Ovary (tissue), 9 donors: Measurements from ENCODE around the gene FUCA2. TPM values are rescaled to one million over a fixed set of nuclear protein-coding genes. Genes with fewer than 3 reads are reported as not detected.

Source experiments
- DNase-seq, 5 donors: peaks; one replicate each; pipeline ENCODE4 v3.0.0-alpha.2; 2019 to 2020
- H3K27ac ChIP-seq, 2 donors: fragments of 200-600 bp; one replicate each; pipeline versions ENCODE4 v1.5.1 to v1.8.0; 2019 to 2022
- H3K27me3 ChIP-seq: fragments of 200-600 bp; one replicate; pipeline ENCODE4 v1.8.0; 2022
- H3K36me3 ChIP-seq: fragments of 200-600 bp; sonication (generic); one replicate; pipeline ENCODE4 v1.5.1; 2019
- H3K4me1 ChIP-seq: one replicate; pipeline ENCODE4 v1.8.1; 2013; ENCODE audit warnings: mild to moderate bottlenecking, moderate library complexity; ENCODE audit not compliant: insufficient read depth
- H3K4me3 ChIP-seq: fragments of 200-600 bp; sonication (generic); one replicate; pipeline ENCODE4 v1.5.1; 2017
- H3K9me3 ChIP-seq, 2 donors: fragments of 200-600 bp in 1 of 2; sonication (generic) in 1 of 2; one replicate each; pipeline versions ENCODE4 v1.5.1 to v1.8.1; 2013 to 2019; ENCODE audit warnings: mild to moderate bottlenecking in 1 of 2, moderate library complexity in 1 of 2
- CTCF ChIP-seq, 3 donors: fragments of 450-650 bp in 2 of 3; fragments of 200-600 bp in 1 of 3; IDR thresholded peaks; one replicate each; pipeline versions ENCODE4 v1.5.1 to v1.8.0; 2016 to 2022; ENCODE audit warnings: antibody characterized with exemption in 3 of 3, mild to moderate bottlenecking in 1 of 3
- EP300 ChIP-seq: sonication (generic); formaldehyde crosslinking; IDR thresholded peaks from one replicate; pipeline ENCODE4 v1.6.1; 2017; ENCODE audit warnings: antibody characterized with exemption
- POLR2A ChIP-seq: fragments of 450-650 bp; IDR thresholded peaks from one replicate; pipeline ENCODE4 v1.6.1; 2017; ENCODE audit warnings: antibody characterized with exemption, mild to moderate bottlenecking, moderate library complexity
- WGBS, 3 donors: extraction: QIAGEN DNeasy Blood & Tissue Kit in 1 of 3; methylation state at CpG; one replicate each; pipeline versions ENCODE4 v1.1.5 to v1.1.7; 2013 to 2017; 5-methylcytosine and 5-hydroxymethylcytosine counted together
- intact Hi-C, 4 donors: fragments of 100-400 bp; cut with DNase I; formaldehyde crosslinking; loops; one replicate each; pipeline versions ENCODE4 v1.11.0 to v1.15.1; 2022 to 2023
- polyA plus RNA-seq, 2 donors: library from polyadenylated mRNA; stranded (reverse); fragments of 200-250 nt in 1 of 2; fragments of 350-450 nt in 1 of 2; fragmentation: Illumina TruSeq in 1 of 2; extraction: RNeasy Lipid Tissue Mini Kit (QIAGEN cat#74804) in 1 of 2; gene quantifications; one replicate each; pipeline ENCODE4 v1.2.3, GENCODE V29; 2013 to 2014
- total RNA-seq, 7 donors: library from RNA; depleted of rRNA in 2 of 7; stranded (reverse); fragments of >200 nt in 2 of 7; fragmentation: NEBNext Ultra II Directional in 3 of 7; extraction: Animal tissue kit (Norgen Biotek cat#: 25700) in 3 of 7; gene quantifications; one replicate each; pipeline versions ENCODE4 v1.1.0 to v1.2.4, GENCODE V29; 2016 to 2023
- donor health status: DM: no; HTN: no; CAD: no; lungs with moderate emphysema.
- donor health status: DM: no; HTN: no; CAD: no.
- donor health status: Bipolar disorder and iron deficiency.
- donor health status: DM: yes; HTN: yes; CAD: no.
- donor health status: DM: no; HTN: no; CAD: no.
- donor health status: DM: yes; HTN: yes; CAD: no.

Gene FUCA2
- total and polyA plus RNA-seq, 9 donors: 23.2 to 68.1 (median 44.8) TPM

- no peak overlapping the region for H3K27ac ChIP-seq
- no peaks in the 10 kb centered on the region for H3K4me1 ChIP-seq
- no peaks in the 10 kb centered on the region for H3K36me3 ChIP-seq
- TF ChIP-seq CTCF (IDR thresholded peaks at IDR 0.05) (no peak), POLR2A (no peak)
- intact Hi-C loops: no loop called here
- WGBS, 3 donors: 32 to 47% (median 42%) methylated on average over 3 of the region's 3 CpGs
- DNase-seq: no peak
- no peaks in the 10 kb centered on the region for H3K9me3 ChIP-seq
- H3K4me3 ChIP-seq: no peak overlapping the region
- H3K27me3 ChIP-seq: no peaks in the 10 kb centered on the region
These were observed 44.1 kb upstream of the FUCA2 start for GRCh38 chr6:143555582-143555981.

- H3K36me3 ChIP-seq: no peaks in the 10 kb centered on the region
These were observed 43.6 kb upstream of the FUCA2 start for GRCh38 chr6:143555071-143555492.

GRCh38 chr6:143553337-143553736, 41.8 kb upstream of the FUCA2 start:
- no peaks in the 10 kb centered on the region for H3K36me3 ChIP-seq
- H3K4me1 ChIP-seq: no peaks in the 10 kb centered on the region
- no peaks in the 10 kb centered on the region for H3K9me3 ChIP-seq
- H3K27ac ChIP-seq: no peak overlapping the region
- DNase-seq: no peak
- WGBS, 3 donors: 85 to 91% (median 89%) methylated on average over 2 of the region's 2 CpGs
- intact Hi-C loops: no loop called here
- no peak for TF ChIP-seq EP300
- no peak for TF ChIP-seq CTCF (IDR thresholded peaks at IDR 0.05)
- no peak for TF ChIP-seq POLR2A
- no peak overlapping the region for H3K4me3 ChIP-seq
- no peaks in the 10 kb centered on the region for H3K27me3 ChIP-seq

More at GRCh38 chr6:143555071-143555492, 43.6 kb upstream of the FUCA2 start:
- H3K4me1 ChIP-seq: no peaks in the 10 kb centered on the region
- intact Hi-C loops: no loop called here
- H3K9me3 ChIP-seq: no peaks in the 10 kb centered on the region
- H3K27me3 ChIP-seq: no peaks in the 10 kb centered on the region
- no peak for DNase-seq
- H3K27ac ChIP-seq: no peak overlapping the region
- 20 to 41% (median 31%) methylated on average over 4 of the region's 4 CpGs for WGBS, 3 donors
- no peak for TF ChIP-seq EP300
- TF ChIP-seq POLR2A: no peak
- TF ChIP-seq CTCF (IDR thresholded peaks at IDR 0.05): no peak
- no peak overlapping the region for H3K4me3 ChIP-seq

GRCh38 chr6:143549949-143550268, 38.4 kb upstream of the FUCA2 start:
- no peaks in the 10 kb centered on the region for H3K4me1 ChIP-seq
- no peak overlapping the region for H3K4me3 ChIP-seq
- TF ChIP-seq CTCF (IDR thresholded peaks at IDR 0.05) (no peak), EP300 (no peak), POLR2A (no peak)
- no peaks in the 10 kb centered on the region for H3K9me3 ChIP-seq
- no peak for DNase-seq
- intact Hi-C loops: no loop called here
- no peaks in the 10 kb centered on the region for H3K36me3 ChIP-seq
- no peak overlapping the region for H3K27ac ChIP-seq
- no peaks in the 10 kb centered on the region for H3K27me3 ChIP-seq
- WGBS, 3 donors: 92 to 94% (median 93%) methylated on average over 4 of the region's 4 CpGs
